ENCODE data around the gene COL11A2. TPM values are rescaled to one million over a fixed set of nuclear protein-coding genes. Genes with fewer than 3 reads are reported as not detected.
A peak's percentile ranks its signal among the peaks of the same experiment; 100 is the strongest.

COL11A2 gene
- total RNA-seq, 1 donor from 2014 or later, result 1.7 TPM

DNA sequence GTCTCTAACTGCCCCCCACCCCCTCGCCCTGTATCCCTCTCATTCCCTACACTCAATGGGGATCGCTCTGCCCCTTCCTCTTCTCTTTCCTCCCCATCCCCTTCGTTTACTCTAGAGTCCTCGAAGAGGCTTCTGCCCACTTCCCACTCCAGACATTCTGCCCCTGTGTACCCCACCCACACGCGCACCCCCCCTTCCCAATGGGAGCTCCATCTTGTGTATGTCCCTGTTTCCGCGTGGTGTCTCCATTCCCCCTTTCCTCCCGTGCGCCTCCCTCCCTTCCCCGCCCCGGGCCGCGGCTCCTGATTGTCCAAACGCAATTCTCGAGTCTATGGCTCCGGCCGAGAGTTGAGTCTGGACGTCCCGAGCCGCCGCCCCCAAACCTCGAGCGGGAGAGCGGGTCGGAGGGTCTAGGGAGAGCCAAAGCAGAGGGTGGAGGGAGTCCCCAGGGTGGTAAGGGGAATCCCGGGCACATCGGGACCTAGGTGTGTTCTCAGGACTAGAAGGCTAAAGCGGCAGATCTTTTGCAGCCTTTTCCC, 15.4 kb upstream of the COL11A2 start:
- DNase-seq (ENCODE audit: low spot score), result peak; percentile 75
- intact Hi-C loops (cut with DNase I), result no loop called here

DNA sequence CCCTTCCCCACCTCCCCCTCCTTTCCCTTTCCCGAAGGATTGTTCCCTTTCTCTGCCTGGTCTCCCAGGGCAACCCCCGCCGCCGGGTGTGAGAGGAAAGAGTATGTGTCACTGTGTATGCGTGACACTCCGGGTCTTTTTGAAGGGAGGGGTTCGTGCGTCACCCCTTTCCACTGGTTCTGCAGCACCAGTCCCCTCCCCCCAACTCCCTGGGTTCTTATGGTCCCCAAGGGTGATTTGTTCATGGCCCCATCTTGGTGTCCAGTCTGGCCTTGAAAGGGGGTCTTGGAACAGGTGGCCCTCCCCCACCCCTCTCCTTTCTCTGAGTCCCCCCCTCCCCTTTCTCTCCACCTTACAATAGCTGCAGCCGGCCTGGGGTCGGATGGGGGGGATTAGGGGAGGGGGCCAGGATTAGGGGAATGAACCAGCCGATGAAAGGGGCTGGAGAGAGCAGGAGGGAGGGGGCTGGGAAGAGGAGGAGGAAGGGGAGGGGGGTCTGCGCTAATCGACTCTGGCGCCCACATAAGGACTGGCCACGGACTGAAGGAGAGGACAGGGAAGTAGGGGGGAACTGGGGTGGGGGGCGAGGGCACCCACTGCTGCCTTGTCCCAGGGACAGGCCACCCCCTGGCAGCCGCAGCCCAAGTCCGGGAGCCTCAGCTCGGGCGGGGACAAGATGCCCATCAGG, 14.7 kb upstream of the COL11A2 start:
- DNase-seq (ENCODE audit: low spot score), result peak; percentile 66
- intact Hi-C loops (cut with DNase I), result no loop called here

DNA sequence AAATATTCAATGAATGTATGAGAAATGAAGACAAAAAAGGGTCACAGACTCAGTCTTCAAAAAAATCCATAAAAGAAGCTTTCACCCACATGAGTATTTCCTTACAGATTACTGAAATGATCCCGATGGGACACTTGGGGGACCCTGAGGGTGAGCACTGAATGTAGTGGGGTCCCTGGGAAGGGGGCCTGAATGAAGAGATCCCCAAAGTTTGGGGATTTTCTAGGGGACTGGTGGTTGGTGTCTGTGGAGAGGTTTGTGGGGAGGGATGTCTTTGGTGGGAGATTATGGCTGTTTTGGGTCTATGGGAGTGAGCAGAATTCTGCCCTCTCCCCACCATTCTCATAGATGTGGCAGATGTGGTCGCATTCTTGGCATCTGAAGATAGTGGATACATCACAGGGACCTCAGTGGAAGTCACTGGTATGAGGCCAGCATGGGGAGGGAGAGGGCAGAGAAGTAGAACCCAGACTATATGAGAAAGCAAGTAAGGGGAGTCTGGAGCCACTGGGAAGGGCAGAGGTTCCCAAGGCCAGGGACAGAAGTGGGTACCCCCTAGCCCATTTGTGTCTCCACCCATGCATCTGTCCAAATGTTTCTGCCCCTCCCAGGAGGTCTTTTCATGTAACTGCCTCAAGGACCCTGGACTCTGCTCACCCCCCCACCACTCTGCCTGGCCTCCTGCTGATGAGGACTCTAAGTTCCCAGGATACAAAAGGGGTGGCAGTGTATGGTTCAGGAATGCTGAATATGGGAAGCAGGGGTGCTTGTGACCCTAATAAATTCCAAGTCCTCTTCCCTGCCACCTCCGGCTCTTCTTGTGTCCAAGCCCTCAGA, 14.0 kb upstream of the COL11A2 start:
- peak; percentile 15 for DNase-seq (ENCODE audit: low spot score)
- intact Hi-C loops (cut with DNase I), result no loop called here

DNA sequence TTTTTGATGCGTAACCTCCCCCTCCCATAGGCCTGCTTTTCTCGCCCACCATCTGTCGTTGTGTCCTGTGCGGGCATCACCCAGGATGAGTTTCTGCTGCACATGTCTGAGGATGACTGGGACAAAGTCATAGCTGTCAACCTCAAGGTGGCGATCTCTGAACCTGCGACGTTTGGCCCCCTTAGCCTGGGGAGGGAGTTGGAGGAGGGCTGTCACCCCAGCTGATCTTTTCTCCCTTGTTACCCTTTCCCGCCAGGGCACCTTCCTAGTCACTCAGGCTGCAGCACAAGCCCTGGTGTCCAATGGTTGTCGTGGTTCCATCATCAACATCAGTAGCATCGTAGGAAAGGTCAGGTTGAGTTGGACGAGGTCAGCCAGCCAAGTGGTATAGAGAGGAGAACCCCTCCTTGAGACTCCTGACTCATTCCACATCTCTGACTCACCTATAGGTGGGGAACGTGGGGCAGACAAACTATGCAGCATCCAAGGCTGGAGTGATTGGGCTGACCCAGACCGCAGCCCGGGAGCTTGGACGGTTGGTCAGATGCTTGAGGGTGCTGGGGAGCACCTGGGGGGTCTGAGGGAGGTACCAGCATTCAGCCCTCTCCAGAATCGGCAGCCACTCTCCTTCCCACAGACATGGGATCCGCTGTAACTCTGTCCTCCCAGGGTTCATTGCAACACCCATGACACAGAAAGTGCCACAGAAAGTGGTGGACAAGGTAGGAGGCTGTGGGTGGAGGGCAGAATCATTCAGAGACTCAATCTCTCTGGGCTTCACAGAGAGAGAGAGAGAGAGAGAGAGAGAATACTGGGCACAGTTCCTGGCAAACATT, 13.1 kb upstream of the COL11A2 start:
- intact Hi-C loops (cut with DNase I), result no loop called here
- peak; percentile 68 for DNase-seq (ENCODE audit: low spot score)

DNA sequence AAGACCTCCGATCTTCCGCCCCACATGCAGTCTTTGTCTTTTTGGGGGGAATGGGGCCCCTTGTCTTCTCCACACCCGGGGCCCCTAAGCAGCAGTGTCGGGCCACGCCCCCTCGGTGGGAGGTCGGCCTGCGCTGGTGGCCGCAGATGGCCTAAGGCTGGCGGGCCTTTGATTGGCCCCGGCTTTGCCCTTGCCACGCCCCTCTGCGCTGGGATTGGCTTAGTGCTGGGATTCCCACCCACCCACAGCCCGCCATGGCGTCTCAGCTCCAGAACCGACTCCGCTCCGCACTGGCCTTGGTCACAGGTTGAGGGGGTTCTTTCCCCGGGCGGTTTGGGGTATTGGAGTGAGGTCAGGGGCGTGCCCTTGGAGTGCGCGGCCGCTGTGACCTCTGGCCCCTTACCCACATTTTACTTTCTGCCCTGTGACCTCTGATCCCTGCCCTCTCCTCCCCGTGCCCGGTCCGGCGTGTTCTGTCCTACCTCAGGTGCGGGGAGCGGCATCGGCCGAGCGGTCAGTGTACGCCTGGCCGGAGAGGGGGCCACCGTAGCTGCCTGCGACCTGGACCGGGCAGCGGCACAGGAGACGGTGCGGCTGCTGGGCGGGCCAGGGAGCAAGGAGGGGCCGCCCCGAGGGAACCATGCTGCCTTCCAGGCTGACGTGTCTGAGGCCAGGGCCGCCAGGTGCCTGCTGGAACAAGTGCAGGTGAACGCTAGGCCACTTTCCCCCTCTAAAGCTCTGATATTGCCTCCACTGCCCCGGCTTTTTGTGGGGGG, 12.3 kb upstream of the COL11A2 start, which contains the start of gene HSD17B8:
Gene HSD17B8 (plus strand): TSS at position 241 of the 776 bp plus-strand sequence. CDS start 14 bp downstream, at position 255.
- DNase-seq (ENCODE audit: low spot score), result peak; percentile 97
- intact Hi-C loops (cut with DNase I), result loop anchor here (5.0 kb wide), 1 partner anchor 43 kb away; no protein-coding TSS in a partner anchor

DNA sequence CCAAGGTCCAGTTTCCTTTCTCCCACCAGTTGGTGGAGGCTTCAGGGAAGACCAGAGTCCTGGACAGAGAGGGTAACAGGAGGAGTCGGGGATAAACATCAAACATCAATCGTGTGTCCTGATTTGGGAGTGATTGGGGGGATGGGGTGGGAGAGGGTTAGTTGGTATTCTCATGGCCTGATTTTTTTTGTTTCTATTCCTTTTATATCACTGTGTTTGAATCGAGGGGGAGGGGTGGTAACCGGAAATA, 11.8 kb upstream of the COL11A2 start:
- intact Hi-C loops (cut with DNase I), result loop anchor here (5.0 kb wide), 1 partner anchor 43 kb away; no protein-coding TSS in a partner anchor
- DNase-seq (ENCODE audit: low spot score), result no peak

DNA sequence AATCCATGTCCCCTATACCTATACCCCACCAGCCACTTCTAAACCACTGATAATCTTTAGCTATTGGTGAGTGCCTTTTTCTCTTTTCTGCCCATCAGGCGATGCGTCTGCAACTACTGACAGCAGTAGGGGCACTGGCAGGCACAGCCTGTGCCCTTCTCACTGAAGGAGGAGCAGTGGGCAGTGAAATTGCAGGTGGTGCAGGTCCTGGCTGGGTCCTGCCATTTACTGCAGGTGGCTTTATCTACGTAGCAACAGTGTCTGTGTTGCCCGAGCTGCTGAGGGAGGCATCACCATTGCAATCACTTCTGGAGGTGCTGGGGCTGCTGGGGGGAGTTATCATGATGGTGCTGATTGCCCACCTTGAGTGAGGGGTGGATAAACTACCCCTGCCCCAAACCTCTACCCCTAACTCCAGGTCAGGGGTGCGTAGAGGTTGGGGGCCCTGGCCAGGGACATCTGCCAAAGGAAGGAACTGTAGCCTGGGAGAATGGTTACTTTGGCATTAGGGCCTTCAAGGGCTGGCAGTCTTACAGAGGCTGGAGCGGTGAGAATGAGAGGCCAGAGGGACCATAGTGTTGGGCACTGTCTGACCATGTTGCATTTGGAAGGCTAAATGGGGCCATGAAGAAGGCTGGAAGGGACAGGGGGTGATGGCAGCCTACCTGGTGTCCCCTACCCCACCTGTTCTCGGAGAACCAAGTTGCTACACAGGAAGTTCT, 11.3 kb upstream of the COL11A2 start:
- peak; percentile 14 for DNase-seq (ENCODE audit: low spot score)
- intact Hi-C loops (cut with DNase I), result loop anchor here (5.0 kb wide), 1 partner anchor 44 kb away; no protein-coding TSS in a partner anchor

DNA sequence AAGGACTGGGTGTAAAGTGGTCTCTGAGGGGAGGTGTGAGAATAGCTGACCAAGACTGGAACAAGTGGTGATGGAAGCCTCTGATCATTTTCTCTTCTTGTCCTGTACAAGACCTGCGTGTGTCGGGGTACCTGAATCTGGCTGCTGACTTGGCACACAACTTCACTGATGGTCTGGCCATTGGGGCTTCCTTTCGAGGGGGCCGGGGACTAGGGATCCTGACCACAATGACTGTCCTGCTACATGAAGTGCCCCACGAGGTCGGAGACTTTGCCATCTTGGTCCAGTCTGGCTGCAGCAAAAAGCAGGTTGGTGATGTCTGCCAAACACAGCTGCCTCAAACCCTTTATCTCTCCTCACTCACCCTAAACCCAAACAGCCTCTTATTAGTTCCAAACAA, 10.5 kb upstream of the COL11A2 start:
- peak; percentile 38 for DNase-seq (ENCODE audit: low spot score)
- intact Hi-C loops (cut with DNase I), result loop anchor here (5.0 kb wide), 1 partner anchor 45 kb away; no protein-coding TSS in a partner anchor

DNA sequence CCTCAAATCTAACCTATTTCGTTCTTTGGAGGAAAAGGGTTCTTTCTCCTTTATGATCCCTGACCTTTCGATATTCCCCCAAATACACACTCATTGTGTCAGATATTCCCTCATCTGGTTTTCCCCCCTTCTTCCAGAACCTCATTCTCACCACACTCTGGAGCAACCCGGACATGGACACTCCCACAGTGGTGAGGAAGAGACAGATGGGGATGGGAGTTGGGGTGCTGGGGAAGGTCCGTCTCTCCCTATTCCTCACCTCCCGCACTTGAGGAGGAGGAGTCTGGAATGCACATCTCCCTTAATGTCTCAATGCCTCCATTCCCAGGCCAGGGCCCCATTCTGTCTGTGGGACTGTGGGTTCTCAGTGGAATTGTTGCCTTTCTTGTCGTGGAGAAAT, 9.7 kb upstream of the COL11A2 start:
- peak; percentile 10 for DNase-seq (ENCODE audit: low spot score)
- intact Hi-C loops (cut with DNase I), result loop anchor here (2.0 to 5.0 kb wide), 2 partner anchors 45 to 231 kb away; no protein-coding TSS in a partner anchor

DNA sequence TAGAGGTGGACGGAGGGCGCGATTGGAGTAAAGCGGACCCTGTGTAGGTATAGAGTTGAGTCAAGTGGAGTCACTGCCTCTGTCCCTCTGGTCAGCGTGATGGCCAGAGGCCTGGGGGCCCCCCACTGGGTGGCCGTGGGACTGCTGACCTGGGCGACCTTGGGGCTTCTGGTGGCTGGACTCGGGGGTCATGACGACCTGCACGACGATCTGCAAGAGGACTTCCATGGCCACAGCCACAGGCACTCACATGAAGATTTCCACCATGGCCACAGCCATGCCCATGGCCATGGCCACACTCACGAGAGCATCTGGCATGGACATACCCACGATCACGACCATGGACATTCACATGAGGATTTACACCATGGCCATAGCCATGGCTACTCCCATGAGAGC, 8.9 kb upstream of the COL11A2 start:
- intact Hi-C loops (cut with DNase I), result loop anchor here (2.0 to 5.0 kb wide), 2 partner anchors 46 to 230 kb away; no protein-coding TSS in a partner anchor
- DNase-seq (ENCODE audit: low spot score), result peak; percentile 72

DNA sequence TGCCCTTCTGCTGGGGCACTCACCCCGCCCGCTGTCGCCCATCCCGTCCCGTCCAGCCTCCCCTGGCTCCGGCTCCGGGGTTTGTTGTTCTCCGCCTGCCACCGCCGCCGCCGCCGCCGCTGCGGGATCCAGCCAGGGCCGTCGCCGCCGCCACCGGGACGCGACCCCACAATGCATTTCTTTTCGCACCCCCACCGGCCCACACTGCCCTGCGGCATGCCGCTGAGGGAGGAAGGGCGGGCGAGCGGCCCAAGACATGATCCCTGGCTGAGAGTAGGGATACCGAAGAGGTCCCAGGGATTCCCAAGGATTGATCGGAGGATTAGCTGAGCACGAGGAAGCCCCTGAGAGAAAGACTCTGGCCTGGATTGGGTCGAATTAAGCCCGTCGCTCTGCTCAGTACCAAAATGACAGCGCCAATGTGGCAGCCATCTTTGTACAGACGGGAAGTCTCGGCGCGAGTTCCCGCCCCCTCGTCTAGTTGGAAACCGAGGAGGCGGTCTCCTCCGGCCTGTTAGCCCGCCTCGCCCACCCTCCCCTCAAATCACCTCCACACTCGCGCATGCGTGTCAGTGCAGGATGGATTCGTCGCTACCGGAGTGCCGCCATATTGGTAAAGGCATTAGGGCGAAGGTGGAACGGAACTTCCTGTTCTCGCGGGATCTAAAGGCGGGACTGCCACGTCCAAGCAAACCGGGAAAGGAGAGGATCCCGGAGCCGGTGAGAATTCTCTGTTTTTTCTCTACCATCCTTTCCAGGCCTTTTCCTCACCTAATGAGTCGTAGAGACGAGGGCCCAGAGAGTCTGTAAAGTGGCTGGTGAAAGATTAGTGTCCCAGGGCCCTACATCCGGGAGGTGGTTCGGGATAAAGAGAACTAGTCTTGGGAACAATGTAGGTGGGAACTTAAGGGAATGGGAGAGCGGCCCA, 8.2 kb upstream of the COL11A2 start, which contains the start of the genes RXRB and SLC39A7:
Gene RXRB (minus strand): TSS at position 447 of the 928 bp plus-strand sequence. CDS start 189 bp downstream, at position 258.
Gene SLC39A7 (plus strand): TSS at position 649 of the 928 bp plus-strand sequence. CDS start 379 bp downstream, outside the sequence.
- intact Hi-C loops (cut with DNase I), result loop anchor here (2.0 to 5.0 kb wide), 2 partner anchors 47 to 230 kb away; no protein-coding TSS in a partner anchor
- peak; percentile 99 for DNase-seq (ENCODE audit: low spot score)

DNA sequence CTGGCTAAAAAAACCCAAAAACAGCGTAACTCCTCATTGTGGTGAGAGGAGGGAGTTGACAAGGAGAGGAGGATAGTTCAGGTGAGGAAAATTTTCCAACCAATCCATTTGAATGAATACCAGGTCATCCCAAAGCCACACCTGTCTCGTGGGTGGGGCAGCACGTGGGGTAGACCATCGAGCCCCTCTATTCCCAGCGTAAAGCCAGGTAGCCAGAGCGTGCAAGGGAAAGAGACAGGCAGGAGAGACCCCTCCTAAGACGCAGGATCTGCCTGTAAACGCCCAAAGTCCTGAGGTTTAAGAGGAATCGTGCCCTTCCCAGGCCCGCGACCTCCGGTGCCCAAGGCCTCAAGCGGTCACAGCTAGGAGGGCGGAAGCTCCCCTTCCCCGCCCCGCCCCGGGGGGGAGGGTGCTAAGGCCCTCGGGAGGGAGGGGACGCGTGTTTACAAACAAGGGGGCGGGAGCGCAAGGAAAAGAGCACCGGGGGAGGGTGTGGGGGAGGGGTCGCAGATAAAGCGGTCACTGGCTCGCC, 7.5 kb upstream of the COL11A2 start:
- no peak for DNase-seq (ENCODE audit: low spot score)
- intact Hi-C loops (cut with DNase I), result loop anchor here (2.0 to 5.0 kb wide), 2 partner anchors 48 to 229 kb away; no protein-coding TSS in a partner anchor

DNA sequence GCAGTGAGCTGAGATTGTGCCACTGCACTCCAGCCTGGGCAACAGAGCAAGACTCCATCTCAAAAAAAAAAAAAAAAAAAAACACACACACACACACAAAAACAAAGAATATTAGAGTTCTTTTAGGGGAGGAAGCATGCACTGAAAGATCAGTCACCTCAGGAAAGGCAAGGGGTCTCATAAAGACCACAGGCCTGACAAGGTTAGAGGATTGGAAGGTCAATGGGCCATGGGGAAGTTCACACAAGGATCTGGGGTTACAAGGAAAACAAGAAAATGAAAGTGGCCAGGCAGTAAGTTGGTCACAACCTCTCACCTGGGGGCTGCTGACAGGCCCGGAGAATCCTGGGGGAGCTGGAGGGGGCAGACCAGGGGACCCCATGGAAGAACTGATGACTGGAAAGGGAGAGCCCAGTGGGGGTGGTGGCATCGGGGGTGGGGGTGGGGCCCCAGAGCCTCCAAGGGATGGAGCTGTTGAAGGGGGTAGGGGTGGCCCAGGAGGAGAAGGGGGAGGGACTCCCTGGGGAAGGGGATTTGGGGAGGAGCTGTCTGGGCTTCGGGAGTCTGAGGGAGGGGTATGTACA, 6.7 kb upstream of the COL11A2 start:
- DNase-seq (ENCODE audit: low spot score), result no peak
- intact Hi-C loops (cut with DNase I), result no loop called here

DNA sequence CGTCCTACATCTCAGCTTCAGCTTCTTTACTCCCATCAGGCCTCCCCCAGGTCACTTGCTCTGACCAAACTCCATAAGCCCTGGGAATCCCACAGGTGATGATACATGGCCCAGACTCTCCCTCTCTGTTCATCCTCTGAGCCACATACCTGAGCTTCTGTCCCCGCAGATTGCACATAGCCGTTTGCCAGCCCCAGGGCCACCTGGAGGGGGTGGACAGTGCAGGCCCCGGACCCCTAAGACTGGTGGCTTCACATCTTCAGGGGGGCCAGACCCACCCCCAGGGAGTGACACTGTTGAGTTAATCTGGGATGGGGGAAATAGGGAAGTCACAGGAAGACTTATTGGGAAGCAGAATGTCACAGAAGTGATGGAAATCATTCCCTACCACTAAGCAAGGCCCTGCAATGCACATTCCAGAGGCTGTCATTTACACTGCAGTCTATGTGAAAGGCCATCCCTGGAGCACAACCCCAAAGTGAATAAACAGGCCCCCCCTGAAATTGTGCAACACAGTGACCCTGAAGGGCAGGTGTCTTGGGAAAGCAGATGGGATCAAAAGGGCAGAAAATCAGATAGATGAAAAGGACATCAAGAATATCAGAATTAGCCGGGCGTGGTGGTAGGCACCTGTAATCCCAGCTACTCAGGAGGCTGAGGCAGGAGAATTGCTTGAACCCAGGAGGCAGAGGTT, 6.0 kb upstream of the COL11A2 start:
- no peak for DNase-seq (ENCODE audit: low spot score)
- intact Hi-C loops (cut with DNase I), result no loop called here

DNA sequence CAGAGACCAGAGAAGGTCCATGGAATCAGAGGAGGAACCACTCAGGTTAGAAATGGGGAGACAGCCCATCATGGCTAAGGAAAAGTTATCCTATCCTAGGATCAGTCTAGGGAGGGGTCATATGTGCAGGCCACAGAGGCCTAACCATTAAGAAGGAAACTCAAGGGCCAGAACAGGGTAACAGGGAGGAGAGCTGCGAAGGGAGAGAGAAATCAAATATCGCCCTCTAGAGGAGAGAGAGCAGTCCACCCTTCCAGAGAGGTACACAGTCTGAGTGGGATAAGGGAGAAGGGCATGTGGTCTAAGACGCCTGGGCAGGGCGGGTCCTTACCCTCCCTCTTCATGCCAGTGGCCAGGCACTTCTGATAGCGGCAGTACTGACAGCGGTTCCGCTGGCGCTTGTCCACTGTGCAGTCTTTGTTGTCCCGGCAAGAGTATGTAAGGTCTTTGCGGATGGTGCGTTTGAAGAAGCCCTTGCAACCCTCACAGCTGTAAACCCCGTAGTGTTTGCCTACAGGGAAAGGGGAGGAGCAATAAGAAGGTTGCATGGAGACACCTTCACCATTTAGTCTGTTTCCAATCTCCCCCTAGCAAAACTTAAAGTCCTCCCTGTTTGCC, 5.3 kb upstream of the COL11A2 start:
- DNase-seq (ENCODE audit: low spot score), result no peak
- intact Hi-C loops (cut with DNase I), result loop anchor here (2.0 kb wide), 1 partner anchor 35 kb away; no protein-coding TSS in a partner anchor
